DOHH2 (cell line): ENCODE measurements around the gene SH2D4B.

Experiments
- H3F3A ChIP-seq: fragments of 200-600 bp; sonication (generic), shearing (Covaris generic); 2 replicates; pipeline ENCODE4 v1.6.0; 2016; ENCODE audit warnings: antibody characterized with exemption, mild to moderate bottlenecking; ENCODE audit not compliant: control insufficient read depth, insufficient read depth
- H3K27ac ChIP-seq: fragments of 200-600 bp; sonication (generic); 2 replicates; pipeline ENCODE4 v1.5.1; 2014; ENCODE audit warnings: low read depth, mild to moderate bottlenecking, low read length, moderate library complexity
- H3K27me3 ChIP-seq: fragments of 200-600 bp; sonication (generic); 2 replicates; pipeline ENCODE4 v1.6.1; 2014; ENCODE audit warnings: mild to moderate bottlenecking, low read length, mixed read lengths; ENCODE audit not compliant: control insufficient read depth
- H3K36me3 ChIP-seq: fragments of 200-600 bp; sonication (generic); 2 replicates; pipeline ENCODE4 v1.6.1; 2014; ENCODE audit warnings: mild to moderate bottlenecking, low read length, moderate library complexity, mixed read lengths; ENCODE audit not compliant: control insufficient read depth
- H3K4me1 ChIP-seq: fragments of 200-600 bp; sonication (generic); 2 replicates; pipeline ENCODE4 v1.6.1; 2014; ENCODE audit warnings: mild to moderate bottlenecking, low read length, mixed read lengths; ENCODE audit not compliant: control insufficient read depth
- H3K4me2 ChIP-seq: fragments of 200-600 bp; sonication (generic); 2 replicates; pipeline ENCODE4 v1.6.0; 2014; ENCODE audit warnings: mild to moderate bottlenecking, low read length, moderate library complexity
- H3K4me3 ChIP-seq: fragments of 200-600 bp; sonication (generic); 2 replicates; pipeline ENCODE4 v1.5.1; 2014; ENCODE audit warnings: mild to moderate bottlenecking, low read length, mixed read lengths
- H3K79me2 ChIP-seq: fragments of 200-600 bp; sonication (generic); 2 replicates; pipeline ENCODE4 v1.6.1; 2014; ENCODE audit warnings: mild to moderate bottlenecking, low read length, mixed read lengths; ENCODE audit not compliant: control insufficient read depth
- H3K9me2 ChIP-seq: fragments of 200-600 bp; sonication (generic); replicated peaks from 2 replicates; pipeline ENCODE4 v1.6.1; 2014; ENCODE audit warnings: mild to moderate bottlenecking, low read length, mixed read lengths; ENCODE audit not compliant: control insufficient read depth
- H3K9me3 ChIP-seq: fragments of 200-600 bp; sonication (generic); 2 replicates; pipeline ENCODE4 v1.6.1; 2014; ENCODE audit warnings: antibody characterized with exemption, low read length, mixed read lengths; ENCODE audit not compliant: control insufficient read depth, insufficient read depth
- H4K20me1 ChIP-seq: fragments of 200-600 bp; sonication (generic); 2 replicates; pipeline ENCODE4 v1.6.0; 2014; ENCODE audit warnings: low read depth, mild to moderate bottlenecking, antibody characterized with exemption, low read length, moderate library complexity; ENCODE audit not compliant: control insufficient read depth, insufficient read depth
- CTCF ChIP-seq: fragments of 200-600 bp; sonication (generic); IDR thresholded peaks from one replicate; pipeline ENCODE4 v1.5.1; 2014; ENCODE audit warnings: antibody characterized with exemption, mild to moderate bottlenecking, low read depth, low read length; ENCODE audit not compliant: poor library complexity, severe bottlenecking
- EZH2phosphoT487 ChIP-seq: fragments of 200-600 bp; sonication (generic); IDR thresholded peaks from 2 replicates; pipeline ENCODE4 v1.6.1; 2017; ENCODE audit warnings: borderline replicate concordance, mild to moderate bottlenecking, antibody characterized with exemption, low read length, moderate library complexity, mixed read lengths

Gene SH2D4B

GRCh38 chr10:80598084-80598798 lies 60.5 kb downstream of the SH2D4B start:
- peak overlapping the region; percentile 15 for H3K27ac ChIP-seq
- H3K79me2 ChIP-seq, result no peaks in the 10 kb centered on the region
- H4K20me1 ChIP-seq, result no peaks in the 10 kb centered on the region
- no peaks in the 10 kb centered on the region for H3K9me3 ChIP-seq
- H3K9me2 ChIP-seq, result no peaks in the 10 kb centered on the region
- no peak overlapping the region for H3K4me3 ChIP-seq
- no peaks in the 10 kb centered on the region for H3K27me3 ChIP-seq
- no peak for TF ChIP-seq CTCF
- no peak for TF ChIP-seq EZH2phosphoT487
- no peaks in the 10 kb centered on the region for H3K36me3 ChIP-seq
- H3K4me2 ChIP-seq, result peak overlapping the region; percentile 24
- peaks cover 22% of the 10 kb centered on the region for H3K4me1 ChIP-seq
- peaks cover 7% of the 10 kb centered on the region for H3F3A ChIP-seq

GRCh38 chr10:80598951-80599350 lies 61.2 kb downstream of the SH2D4B start:
- TF ChIP-seq CTCF (no peak), EZH2phosphoT487 (no peak)
- no peaks in the 10 kb centered on the region for H4K20me1 ChIP-seq
- H3K9me2 ChIP-seq, result no peaks in the 10 kb centered on the region
- H3K27me3 ChIP-seq, result no peaks in the 10 kb centered on the region
- no peaks in the 10 kb centered on the region for H3K36me3 ChIP-seq
- H3K4me3 ChIP-seq, result no peak overlapping the region
- no peaks in the 10 kb centered on the region for H3K9me3 ChIP-seq
- no peaks in the 10 kb centered on the region for H3K79me2 ChIP-seq
- no peak overlapping the region for H3K4me2 ChIP-seq
- no peak overlapping the region for H3K27ac ChIP-seq
- peaks cover 22% of the 10 kb centered on the region for H3K4me1 ChIP-seq
- H3F3A ChIP-seq, result peaks cover 7% of the 10 kb centered on the region

- Histone ChIP-seq H3K9me2 (no peaks in the 10 kb centered on the region), H3K27ac (no peak overlapping the region), H3K4me1 (peaks cover 22% of the 10 kb centered on the region), H3K4me2 (no peak overlapping the region), H3K27me3 (no peaks in the 10 kb centered on the region), H3K9me3 (no peaks in the 10 kb centered on the region), H4K20me1 (no peaks in the 10 kb centered on the region), H3K4me3 (no peak overlapping the region), H3K79me2 (no peaks in the 10 kb centered on the region), H3F3A (peaks cover 7% of the 10 kb centered on the region), H3K36me3 (no peaks in the 10 kb centered on the region)
- peak; percentile 94 for TF ChIP-seq CTCF
- TF ChIP-seq EZH2phosphoT487, result no peak
These were observed 61.7 kb downstream of the SH2D4B start for GRCh38 chr10:80599424-80599847.
